Measurements from ENCODE around the gene SSMEM1. TPM values are rescaled to one million over a fixed set of nuclear protein-coding genes. Genes with fewer than 3 reads are reported as not detected.

SSMEM1 gene
- total RNA-seq, 1 experiment from 2014 or later, result not detected

DNA sequence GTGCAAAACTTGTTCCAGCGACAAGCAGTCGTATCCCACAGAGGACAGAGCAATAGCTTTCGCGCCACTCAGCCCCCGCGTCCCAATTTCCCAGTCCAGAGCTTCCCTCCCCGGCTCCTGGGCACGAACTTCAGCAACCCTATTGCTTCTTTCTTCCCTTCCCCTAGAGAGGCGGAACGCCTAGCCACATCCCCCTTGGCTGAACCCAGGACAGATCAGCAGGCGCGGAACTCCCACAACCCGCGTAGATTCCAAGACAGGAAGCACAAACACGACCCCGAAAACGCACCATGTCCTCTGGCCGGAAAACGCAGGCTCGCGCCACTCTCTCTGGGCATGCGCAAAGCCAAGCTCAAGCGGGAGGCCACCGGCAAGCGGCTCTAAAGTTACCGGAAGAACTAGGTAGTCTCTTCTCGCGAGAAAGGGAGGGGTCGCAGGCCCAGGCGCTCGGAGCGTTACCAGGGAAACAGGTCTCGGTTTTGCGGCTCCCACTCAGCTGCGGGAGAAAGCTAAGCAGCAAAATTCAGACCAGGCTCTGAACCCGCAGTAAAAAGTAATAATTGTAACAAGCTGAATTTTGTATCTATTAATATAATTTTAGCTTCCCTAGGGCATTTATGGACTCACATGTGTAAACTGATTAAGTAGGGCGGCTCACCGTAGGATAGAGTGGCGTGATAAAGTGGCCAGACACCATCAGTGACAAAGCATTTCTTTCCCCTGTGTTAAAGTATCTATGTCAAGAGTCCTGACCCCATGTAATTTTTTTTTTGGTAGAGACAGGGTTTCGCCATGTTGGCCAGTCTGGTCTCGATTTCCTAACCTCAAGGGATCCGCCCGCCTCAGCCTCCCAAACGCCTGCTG, 2.3 kb upstream of the SSMEM1 start, which contains the start of gene TMEM209:
TSS of gene TMEM209 (minus strand) at position 323 of the 864 bp plus-strand sequence. CDS start at position 292, 31 bp downstream.
- peaks cover 25% of the 10 kb centered on the region for H3K36me3 Mint-ChIP-seq
- H3K27me3 Mint-ChIP-seq (ENCODE audit: low read depth), result no peaks in the 10 kb centered on the region
- peak; percentile 98 for ATAC-seq
- H3K27ac Mint-ChIP-seq, result peak within 1 kb of the TSS; percentile 98
- peak; percentile 97 for DNase-seq (ENCODE audit: low spot score)
- H3K4me1 Mint-ChIP-seq, result 0 out of 2 replicates have a peak, but pooled peaks cover 3% of the 10 kb centered on the region
- no peaks in the 10 kb centered on the region for H3K9me3 Mint-ChIP-seq
- ChIA-PET POLR2A (interaction anchor here (0.6 to 1.5 kb wide), 5 partner anchors 22 to 176 kb away, joined by 3 to 10 read pairs (median 3); partner anchors contain the start of gene KLHDC10), CTCF (interaction anchor here (0.8 to 2.4 kb wide), 7 partner anchors 9 to 528 kb away, joined by 3 to 13 read pairs (median 4); partner anchors contain the start of genes KLF14 and KLHDC10)
- H3K4me3 Mint-ChIP-seq, result peak within 1 kb of the TSS; percentile 92
- TF ChIP-seq ZNF512 (CRISPR knock-in tag; IDR thresholded peaks at IDR 0.05; ENCODE audit: borderline replicate concordance), result no peak
- TF ChIP-seq, protein P1, sequence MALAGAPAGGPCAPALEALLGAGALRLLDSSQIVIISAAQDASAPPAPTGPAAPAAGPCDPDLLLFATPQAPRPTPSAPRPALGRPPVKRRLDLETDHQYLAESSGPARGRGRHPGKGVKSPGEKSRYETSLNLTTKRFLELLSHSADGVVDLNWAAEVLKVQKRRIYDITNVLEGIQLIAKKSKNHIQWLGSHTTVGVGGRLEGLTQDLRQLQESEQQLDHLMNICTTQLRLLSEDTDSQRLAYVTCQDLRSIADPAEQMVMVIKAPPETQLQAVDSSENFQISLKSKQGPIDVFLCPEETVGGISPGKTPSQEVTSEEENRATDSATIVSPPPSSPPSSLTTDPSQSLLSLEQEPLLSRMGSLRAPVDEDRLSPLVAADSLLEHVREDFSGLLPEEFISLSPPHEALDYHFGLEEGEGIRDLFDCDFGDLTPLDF (CRISPR knock-in tag; IDR thresholded peaks at IDR 0.05), result no peak
- peak; percentile 51; the same call in 1 of the 2 replicates for TF ChIP-seq GABPB1 (CRISPR knock-in tag; IDR thresholded peaks at IDR 0.05)
- no peak for TF ChIP-seq OVOL2 (CRISPR knock-in tag; IDR thresholded peaks at IDR 0.05; ENCODE audit: borderline replicate concordance)
- TF ChIP-seq ZNF219 (CRISPR knock-in tag; IDR thresholded peaks at IDR 0.05; ENCODE audit: borderline replicate concordance), result no peak
- TF ChIP-seq E2F5 (CRISPR knock-in tag; IDR thresholded peaks at IDR 0.05), result peak; percentile 82; the same call in 1 of the 2 replicates
- TF ChIP-seq SMAD3 (CRISPR knock-in tag; IDR thresholded peaks at IDR 0.05; ENCODE audit: borderline replicate concordance), result peak; percentile 75; the same call in 1 of the 2 replicates
- TF ChIP-seq ETV6 (CRISPR knock-in tag; IDR thresholded peaks at IDR 0.05), result peak; percentile 92
- TF ChIP-seq, protein P2, sequence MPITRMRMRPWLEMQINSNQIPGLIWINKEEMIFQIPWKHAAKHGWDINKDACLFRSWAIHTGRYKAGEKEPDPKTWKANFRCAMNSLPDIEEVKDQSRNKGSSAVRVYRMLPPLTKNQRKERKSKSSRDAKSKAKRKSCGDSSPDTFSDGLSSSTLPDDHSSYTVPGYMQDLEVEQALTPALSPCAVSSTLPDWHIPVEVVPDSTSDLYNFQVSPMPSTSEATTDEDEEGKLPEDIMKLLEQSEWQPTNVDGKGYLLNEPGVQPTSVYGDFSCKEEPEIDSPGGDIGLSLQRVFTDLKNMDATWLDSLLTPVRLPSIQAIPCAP (CRISPR knock-in tag; IDR thresholded peaks at IDR 0.05), result no peak; the same call in 1 of the 2 replicates
- TF ChIP-seq PREB (CRISPR knock-in tag; IDR thresholded peaks at IDR 0.05; ENCODE audit: borderline replicate concordance), result no peak
- TF ChIP-seq ELF4 (CRISPR knock-in tag; IDR thresholded peaks at IDR 0.05; ENCODE audit: low read depth), result no peak
- TF ChIP-seq ZNF232 (CRISPR knock-in tag; IDR thresholded peaks at IDR 0.05), result peak; percentile 79
- peak; percentile 59; the same call in 1 of the 2 replicates for TF ChIP-seq MAX (CRISPR knock-in tag; IDR thresholded peaks at IDR 0.05)
- TF ChIP-seq, protein P3, sequence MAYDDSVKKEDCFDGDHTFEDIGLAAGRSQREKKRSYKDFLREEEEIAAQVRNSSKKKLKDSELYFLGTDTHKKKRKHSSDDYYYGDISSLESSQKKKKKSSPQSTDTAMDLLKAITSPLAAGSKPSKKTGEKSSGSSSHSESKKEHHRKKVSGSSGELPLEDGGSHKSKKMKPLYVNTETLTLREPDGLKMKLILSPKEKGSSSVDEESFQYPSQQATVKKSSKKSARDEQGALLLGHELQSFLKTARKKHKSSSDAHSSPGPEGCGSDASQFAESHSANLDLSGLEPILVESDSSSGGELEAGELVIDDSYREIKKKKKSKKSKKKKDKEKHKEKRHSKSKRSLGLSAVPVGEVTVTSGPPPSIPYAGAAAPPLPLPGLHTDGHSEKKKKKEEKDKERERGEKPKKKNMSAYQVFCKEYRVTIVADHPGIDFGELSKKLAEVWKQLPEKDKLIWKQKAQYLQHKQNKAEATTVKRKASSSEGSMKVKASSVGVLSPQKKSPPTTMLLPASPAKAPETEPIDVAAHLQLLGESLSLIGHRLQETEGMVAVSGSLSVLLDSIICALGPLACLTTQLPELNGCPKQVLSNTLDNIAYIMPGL (CRISPR knock-in tag; IDR thresholded peaks at IDR 0.05), result 0 out of 2 replicates have a peak, but pooled peaks have one; percentile 47
- TF ChIP-seq, protein P4, sequence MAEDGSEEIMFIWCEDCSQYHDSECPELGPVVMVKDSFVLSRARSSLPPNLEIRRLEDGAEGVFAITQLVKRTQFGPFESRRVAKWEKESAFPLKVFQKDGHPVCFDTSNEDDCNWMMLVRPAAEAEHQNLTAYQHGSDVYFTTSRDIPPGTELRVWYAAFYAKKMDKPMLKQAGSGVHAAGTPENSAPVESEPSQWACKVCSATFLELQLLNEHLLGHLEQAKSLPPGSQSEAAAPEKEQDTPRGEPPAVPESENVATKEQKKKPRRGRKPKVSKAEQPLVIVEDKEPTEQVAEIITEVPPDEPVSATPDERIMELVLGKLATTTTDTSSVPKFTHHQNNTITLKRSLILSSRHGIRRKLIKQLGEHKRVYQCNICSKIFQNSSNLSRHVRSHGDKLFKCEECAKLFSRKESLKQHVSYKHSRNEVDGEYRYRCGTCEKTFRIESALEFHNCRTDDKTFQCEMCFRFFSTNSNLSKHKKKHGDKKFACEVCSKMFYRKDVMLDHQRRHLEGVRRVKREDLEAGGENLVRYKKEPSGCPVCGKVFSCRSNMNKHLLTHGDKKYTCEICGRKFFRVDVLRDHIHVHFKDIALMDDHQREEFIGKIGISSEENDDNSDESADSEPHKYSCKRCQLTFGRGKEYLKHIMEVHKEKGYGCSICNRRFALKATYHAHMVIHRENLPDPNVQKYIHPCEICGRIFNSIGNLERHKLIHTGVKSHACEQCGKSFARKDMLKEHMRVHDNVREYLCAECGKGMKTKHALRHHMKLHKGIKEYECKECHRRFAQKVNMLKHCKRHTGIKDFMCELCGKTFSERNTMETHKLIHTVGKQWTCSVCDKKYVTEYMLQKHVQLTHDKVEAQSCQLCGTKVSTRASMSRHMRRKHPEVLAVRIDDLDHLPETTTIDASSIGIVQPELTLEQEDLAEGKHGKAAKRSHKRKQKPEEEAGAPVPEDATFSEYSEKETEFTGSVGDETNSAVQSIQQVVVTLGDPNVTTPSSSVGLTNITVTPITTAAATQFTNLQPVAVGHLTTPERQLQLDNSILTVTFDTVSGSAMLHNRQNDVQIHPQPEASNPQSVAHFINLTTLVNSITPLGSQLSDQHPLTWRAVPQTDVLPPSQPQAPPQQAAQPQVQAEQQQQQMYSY (CRISPR knock-in tag; IDR thresholded peaks at IDR 0.05), result no peak
- TF ChIP-seq NFYB (CRISPR knock-in tag; conservative IDR thresholded peaks at IDR 0.05; ENCODE audit: low read depth), result no peak
- no peak for TF ChIP-seq ZNF396 (CRISPR knock-in tag; IDR thresholded peaks at IDR 0.05; ENCODE audit: borderline replicate concordance)
- TF ChIP-seq, protein P5, sequence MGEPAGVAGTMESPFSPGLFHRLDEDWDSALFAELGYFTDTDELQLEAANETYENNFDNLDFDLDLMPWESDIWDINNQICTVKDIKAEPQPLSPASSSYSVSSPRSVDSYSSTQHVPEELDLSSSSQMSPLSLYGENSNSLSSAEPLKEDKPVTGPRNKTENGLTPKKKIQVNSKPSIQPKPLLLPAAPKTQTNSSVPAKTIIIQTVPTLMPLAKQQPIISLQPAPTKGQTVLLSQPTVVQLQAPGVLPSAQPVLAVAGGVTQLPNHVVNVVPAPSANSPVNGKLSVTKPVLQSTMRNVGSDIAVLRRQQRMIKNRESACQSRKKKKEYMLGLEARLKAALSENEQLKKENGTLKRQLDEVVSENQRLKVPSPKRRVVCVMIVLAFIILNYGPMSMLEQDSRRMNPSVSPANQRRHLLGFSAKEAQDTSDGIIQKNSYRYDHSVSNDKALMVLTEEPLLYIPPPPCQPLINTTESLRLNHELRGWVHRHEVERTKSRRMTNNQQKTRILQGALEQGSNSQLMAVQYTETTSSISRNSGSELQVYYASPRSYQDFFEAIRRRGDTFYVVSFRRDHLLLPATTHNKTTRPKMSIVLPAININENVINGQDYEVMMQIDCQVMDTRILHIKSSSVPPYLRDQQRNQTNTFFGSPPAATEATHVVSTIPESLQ (CRISPR knock-in tag; IDR thresholded peaks at IDR 0.05), result no peak
- TF ChIP-seq GRHL2 (CRISPR knock-in tag; IDR thresholded peaks at IDR 0.05; ENCODE audit: insufficient replicate concordance, severe bottlenecking), result no peak

Data from WTC11 (cell line).